Right renal pelvis (tissue), 4 donors: ENCODE measurements around the gene GTF2A1. TPM values are rescaled to one million over a fixed set of nuclear protein-coding genes. Genes with fewer than 3 reads are reported as not detected.

Experiments used
- DNase-seq, 4 donors: peaks; one replicate each; pipeline ENCODE4 v3.0.0-alpha.2; 2013; ENCODE audit warnings: low read depth in 4 of 4, low spot score in 3 of 4, missing footprints in 1 of 4
- polyA plus RNA-seq, 4 donors: library from polyadenylated mRNA; unstranded; fragments of 120-200 nt; gene quantifications; one replicate each; pipeline ENCODE4 v1.2.1, GENCODE V29; 2013; ENCODE audit not compliant: insufficient read length in 4 of 4

Gene GTF2A1
- polyA plus RNA-seq, 4 donors = 33.1 to 43.9 (median 41.5) TPM

- no peak for DNase-seq
Measured at GRCh38 chr14:81143793-81144192, 77.0 kb downstream of the GTF2A1 start.

DNA sequence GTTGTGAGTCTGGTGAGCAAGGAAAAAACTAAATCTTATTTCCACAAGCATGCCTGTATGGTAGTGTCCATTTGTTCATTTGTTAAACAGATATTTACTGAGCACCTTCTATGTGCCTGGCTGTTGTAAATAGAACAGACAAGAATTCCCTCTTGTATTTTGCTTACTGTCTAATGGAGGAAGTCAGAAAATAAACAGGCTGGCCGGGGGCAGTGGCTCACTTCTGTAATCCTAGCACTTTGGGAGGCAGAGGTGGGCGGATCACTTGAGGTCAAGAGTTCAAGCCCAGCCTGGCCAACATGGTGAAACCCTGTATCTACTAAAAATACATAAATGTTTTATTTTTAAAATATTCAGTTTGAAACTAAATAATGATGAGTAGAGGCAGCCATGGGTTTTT, 79.3 kb downstream of the GTF2A1 start:
- no peak for DNase-seq

GRCh38 chr14:81138429-81138828, 82.3 kb downstream of the GTF2A1 start:
- DNase-seq = no peak

GRCh38 chr14:81137316-81137715, 83.4 kb downstream of the GTF2A1 start:
- no peak for DNase-seq

DNA sequence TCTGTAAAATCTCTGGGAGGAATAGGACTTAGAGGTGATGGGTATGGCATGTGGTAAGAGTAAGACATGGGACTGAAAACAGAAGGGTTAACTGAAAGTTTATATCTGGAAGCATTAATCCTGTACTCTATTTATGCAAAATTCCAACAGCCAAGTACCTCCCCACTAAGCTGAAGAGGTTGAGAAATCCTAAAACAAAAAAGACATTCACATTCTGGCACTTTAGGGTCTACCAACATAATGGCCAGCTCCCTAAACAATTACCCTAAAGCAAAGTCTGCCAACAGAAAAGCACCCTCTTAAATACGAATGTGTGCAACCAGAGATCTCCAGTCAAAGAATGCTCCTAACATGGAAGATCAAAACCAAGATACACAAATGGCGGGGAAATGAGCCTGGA, 87.4 kb downstream of the GTF2A1 start:
- no peak for DNase-seq

GRCh38 chr14:81132468-81132867, 88.3 kb downstream of the GTF2A1 start:
- peak in 1 of 4 donors; percentile 3 for DNase-seq

DNA sequence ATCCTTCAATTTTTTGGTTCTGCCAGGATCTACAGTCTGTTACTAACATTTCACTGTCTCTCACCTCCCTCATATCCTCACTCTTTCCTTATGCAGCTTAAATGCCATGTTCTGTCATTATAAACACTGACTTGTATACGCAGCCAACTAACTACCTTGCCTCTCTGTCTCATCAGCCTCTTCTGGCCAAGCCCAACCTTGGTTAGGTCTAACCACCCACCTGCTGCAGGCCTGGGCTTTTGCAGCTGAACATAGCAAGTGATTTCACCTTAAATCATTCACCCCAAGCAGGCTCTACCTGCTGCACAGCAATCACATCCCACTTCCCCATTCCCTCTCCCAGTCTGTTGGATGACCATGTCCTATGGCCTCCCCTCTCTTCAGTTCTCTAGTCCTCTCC, 91.5 kb downstream of the GTF2A1 start:
- DNase-seq = no peak

- no peak for DNase-seq
Measured at GRCh38 chr14:81127785-81128184, 93.0 kb downstream of the GTF2A1 start.

DNA sequence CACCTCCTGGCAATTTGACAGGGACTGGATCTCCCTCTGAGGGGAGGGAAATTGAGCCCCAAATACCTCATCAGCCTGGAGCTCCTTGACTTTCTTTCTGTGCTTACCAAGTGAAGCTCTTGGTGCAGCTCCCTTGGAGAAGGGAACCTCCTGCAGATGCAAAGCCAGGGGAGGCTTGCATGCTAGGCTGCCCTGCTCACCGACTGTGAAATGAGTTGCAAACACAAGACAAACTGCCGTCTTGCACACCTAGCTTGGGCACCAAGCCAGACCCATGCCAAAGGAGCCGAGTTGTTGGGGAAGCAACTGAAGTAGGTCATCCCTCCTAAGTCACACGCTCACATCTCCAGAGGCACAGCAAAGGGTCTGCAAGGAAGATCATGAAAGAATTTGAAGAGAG, 95.2 kb downstream of the GTF2A1 start:
- no peak for DNase-seq

Other genes starting within 250 kb of the GTF2A1 start
- gene STON2, start 179.4 kb upstream of the GTF2A1 start, polyA plus RNA-seq = 10 to 100 TPM; 37.8 to 44.7 (median 42.3) TPM